ENCODE data around the gene PJA1.

Gene PJA1

GRCh38 chrX:69119122-69119521 is 46.1 kb downstream of the PJA1 start:
- in situ Hi-C loops (cut with MboI; ENCODE audit: low sequenced_read_pairs), result no loop called here

DNA sequence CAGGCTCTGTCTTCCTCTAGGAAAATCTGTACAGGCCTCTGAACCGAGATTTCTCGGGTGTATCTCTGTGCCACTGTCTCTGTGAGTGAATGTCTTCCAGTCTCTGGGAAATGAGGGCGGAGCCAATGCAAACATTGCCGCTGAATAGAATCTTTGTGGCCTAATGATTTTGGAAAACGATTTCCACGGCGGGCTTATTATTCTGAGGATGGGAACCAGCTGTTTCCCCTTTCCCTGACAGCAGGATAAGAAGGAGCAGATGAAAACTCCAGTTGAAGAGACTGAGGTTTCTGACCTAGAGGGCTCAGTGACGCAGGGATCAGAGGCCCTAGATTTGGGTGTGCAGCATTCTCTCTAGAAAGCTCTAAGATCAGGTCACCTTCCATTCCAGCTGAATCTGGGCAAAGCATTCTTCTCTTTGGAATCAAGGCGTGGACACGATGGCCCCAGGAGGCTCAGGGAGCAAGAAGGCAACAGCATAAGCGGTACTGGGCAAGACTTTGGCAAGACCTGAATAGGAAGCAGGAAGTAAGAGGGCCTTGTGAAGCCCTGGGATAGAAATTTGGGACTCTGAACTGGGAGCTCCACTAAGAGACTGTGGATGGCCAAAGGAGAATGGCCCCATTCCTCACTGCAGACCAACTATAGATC is 47.3 kb downstream of the PJA1 start:
- in situ Hi-C loops (cut with MboI; ENCODE audit: low sequenced_read_pairs), result no loop called here

- in situ Hi-C loops (cut with MboI; ENCODE audit: low sequenced_read_pairs), result no loop called here
These were observed 49.2 kb downstream of the PJA1 start for GRCh38 chrX:69116077-69116476.

GRCh38 chrX:69113723-69114122 is 51.5 kb downstream of the PJA1 start:
- in situ Hi-C loops (cut with MboI; ENCODE audit: low sequenced_read_pairs), result no loop called here
